Superior temporal gyrus (tissue), 1 donor: Measurements from ENCODE around the gene MCF2L2.

Experiments
- DNase-seq: peaks from one replicate; pipeline ENCODE4 v3.0.0-alpha.2; 2016; ENCODE audit errors: extremely low spot score

The MCF2L2 gene

GRCh38 chr3:183129243-183129642, 299.2 kb downstream of the MCF2L2 start:
- DNase-seq = no peak

DNA sequence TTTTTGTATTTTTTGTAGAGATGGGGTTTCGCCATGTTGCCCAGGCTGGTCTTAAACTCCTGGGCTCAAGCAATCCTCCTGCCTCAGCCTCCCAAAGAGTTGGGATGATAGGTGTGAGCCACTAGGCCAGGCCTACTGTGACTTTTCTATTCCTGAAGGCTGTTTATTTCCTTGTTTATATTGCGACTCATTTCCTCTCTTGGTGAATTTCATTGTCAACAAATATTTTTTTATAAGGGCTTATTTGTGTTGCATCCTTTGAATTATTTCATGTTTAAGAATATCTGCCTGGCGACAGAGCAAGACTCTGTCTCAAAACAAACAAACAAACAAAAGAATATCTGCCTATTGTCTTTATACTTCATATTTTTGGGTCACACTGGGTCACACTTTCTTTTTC, 299.7 kb downstream of the MCF2L2 start:
- no peak for DNase-seq
